ENCODE measurements around the gene SPEF1.

The SPEF1 gene

GRCh38 chr20:3745686-3746173, 35.5 kb downstream of the SPEF1 start:
- ATAC-seq: no peak

GRCh38 chr20:3744806-3745685, 36.2 kb downstream of the SPEF1 start:
- ATAC-seq: peak; percentile 74 to 76

GRCh38 chr20:3744037-3744436, 37.2 kb downstream of the SPEF1 start:
- ATAC-seq: no peak

GRCh38 chr20:3743251-3743650, 38.0 kb downstream of the SPEF1 start:
- no peak for ATAC-seq

- ATAC-seq: no peak
Measured at GRCh38 chr20:3741836-3742458, 39.3 kb downstream of the SPEF1 start.

GRCh38 chr20:3740615-3741301, 40.5 kb downstream of the SPEF1 start:
- no peak for ATAC-seq

GRCh38 chr20:3739926-3740451, 41.3 kb downstream of the SPEF1 start:
- no peak for ATAC-seq

- no peak for ATAC-seq
Measured at GRCh38 chr20:3739054-3739925, 42.0 kb downstream of the SPEF1 start.

- no peak for ATAC-seq
Measured at GRCh38 chr20:3738111-3739053, 42.9 kb downstream of the SPEF1 start.

GRCh38 chr20:3735768-3736167, 45.5 kb downstream of the SPEF1 start:
- ATAC-seq: no peak

GRCh38 chr20:3734111-3734843, 47.0 kb downstream of the SPEF1 start:
- no peak for ATAC-seq

GRCh38 chr20:3733119-3733995, 47.9 kb downstream of the SPEF1 start:
- ATAC-seq: no peak

GRCh38 chr20:3732327-3733118, 48.7 kb downstream of the SPEF1 start, which contains the start of gene HSPA12B:
TSS of gene HSPA12B (plus strand) at chr20:3732685. CDS start at chr20:3738675, 5,990 bp downstream.
- ATAC-seq: no peak

GRCh38 chr20:3731944-3732326, 49.3 kb downstream of the SPEF1 start:
- ATAC-seq: no peak

- no peak for ATAC-seq
Measured at GRCh38 chr20:3730803-3731672, 50.2 kb downstream of the SPEF1 start.

GRCh38 chr20:3729811-3730540, 51.3 kb downstream of the SPEF1 start:
- no peak for ATAC-seq

Data from activated CD4-positive, CD25-positive, alpha-beta regulatory T cell treated with anti-CD3 and anti-CD28 coated beads, Interleukin-2, amount 50 U/mL, for 24 hours (primary cell).